KOPT-K1 (cell line): ENCODE results near the gene SETD7.
A peak's percentile ranks its signal among the peaks of the same experiment; 100 is the strongest.

Experiments
- H3K27ac ChIP-seq: fragments of 200-600 bp; sonication (generic); 2 replicates; pipeline ENCODE4 v1.5.1; 2016; ENCODE audit warnings: antibody characterized with exemption, mild to moderate bottlenecking, low read depth, low read length; ENCODE audit not compliant: poor library complexity, severe bottlenecking
- H3K36me3 ChIP-seq: fragments of 200-600 bp; sonication (generic); 2 replicates; pipeline ENCODE4 v1.5.1; 2017; ENCODE audit warnings: antibody characterized with exemption, mild to moderate bottlenecking, low read length, moderate library complexity; ENCODE audit not compliant: insufficient read depth
- H3K9me3 ChIP-seq: fragments of 200-600 bp; sonication (generic); 2 replicates; pipeline ENCODE4 v1.5.1; 2017; ENCODE audit warnings: antibody characterized with exemption, low read length, mild to moderate bottlenecking; ENCODE audit not compliant: insufficient read depth, poor library complexity, severe bottlenecking

The SETD7 gene

GRCh38 chr4:139559687-139560086, 3.7 kb upstream of the SETD7 start:
- Histone ChIP-seq H3K27ac (no peak overlapping the region), H3K36me3 (no peaks in the 10 kb centered on the region), H3K9me3 (no peaks in the 10 kb centered on the region)

- Histone ChIP-seq H3K36me3 (no peaks in the 10 kb centered on the region), H3K9me3 (no peaks in the 10 kb centered on the region), H3K27ac (no peak overlapping the region)
These were observed 3.1 kb upstream of the SETD7 start for GRCh38 chr4:139559089-139559479.

- Histone ChIP-seq H3K27ac (no peak overlapping the region), H3K36me3 (no peaks in the 10 kb centered on the region), H3K9me3 (no peaks in the 10 kb centered on the region)
These were observed 2.4 kb upstream of the SETD7 start for GRCh38 chr4:139558235-139559088.

- Histone ChIP-seq H3K27ac (no peak overlapping the region), H3K9me3 (no peaks in the 10 kb centered on the region), H3K36me3 (no peaks in the 10 kb centered on the region)
These were observed 1.6 kb upstream of the SETD7 start for GRCh38 chr4:139557556-139558110.

GRCh38 chr4:139556724-139557555, 921 bp upstream of the SETD7 start:
- H3K9me3 ChIP-seq = no peaks in the 10 kb centered on the region
- peak overlapping the region; percentile 56 for H3K27ac ChIP-seq
- no peaks in the 10 kb centered on the region for H3K36me3 ChIP-seq

GRCh38 chr4:139555705-139556070, 331 bp downstream of the SETD7 start:
- peak overlapping the region; percentile 56 for H3K27ac ChIP-seq
- no peaks in the 10 kb centered on the region for H3K9me3 ChIP-seq
- H3K36me3 ChIP-seq = no peaks in the 10 kb centered on the region

GRCh38 chr4:139554893-139555704, 920 bp downstream of the SETD7 start:
- Histone ChIP-seq H3K27ac (peak overlapping the region; percentile 56), H3K9me3 (no peaks in the 10 kb centered on the region), H3K36me3 (no peaks in the 10 kb centered on the region)

GRCh38 chr4:139554642-139554892, 1.5 kb downstream of the SETD7 start:
- Histone ChIP-seq H3K36me3 (no peaks in the 10 kb centered on the region), H3K27ac (no peak overlapping the region), H3K9me3 (no peaks in the 10 kb centered on the region)

- H3K27ac ChIP-seq = no peak overlapping the region
- no peaks in the 10 kb centered on the region for H3K9me3 ChIP-seq
- H3K36me3 ChIP-seq = no peaks in the 10 kb centered on the region
These were observed 2.0 kb downstream of the SETD7 start for GRCh38 chr4:139553751-139554641.

GRCh38 chr4:139552517-139553307, 3.3 kb downstream of the SETD7 start:
- H3K36me3 ChIP-seq = no peaks in the 10 kb centered on the region
- H3K27ac ChIP-seq = no peak overlapping the region
- no peaks in the 10 kb centered on the region for H3K9me3 ChIP-seq

GRCh38 chr4:139550724-139551429, 5.1 kb downstream of the SETD7 start:
- no peak overlapping the region for H3K27ac ChIP-seq
- H3K36me3 ChIP-seq = peaks cover 4% of the 10 kb centered on the region; the same call in 1 of the 2 replicates
- no peaks in the 10 kb centered on the region for H3K9me3 ChIP-seq

- no peaks in the 10 kb centered on the region for H3K9me3 ChIP-seq
- H3K27ac ChIP-seq = no peak overlapping the region
- peaks cover 23% of the 10 kb centered on the region for H3K36me3 ChIP-seq
These were observed 8.0 kb downstream of the SETD7 start for GRCh38 chr4:139547979-139548378.

- Histone ChIP-seq H3K36me3 (peaks cover 17% of the 10 kb centered on the region), H3K9me3 (no peaks in the 10 kb centered on the region), H3K27ac (no peak overlapping the region)
These were observed 15.4 kb downstream of the SETD7 start for GRCh38 chr4:139540632-139541031.
